HL-60 (cell line): Measurements from ENCODE around the gene HIGD2A.

Experiments
- DNase-seq, 2 experiments: peaks; one replicate each; pipeline ENCODE4 v3.0.0-alpha.2; 2010 to 2020; ENCODE audit warnings: low read depth in 1 of 2, low spot score in 1 of 2
- H3K27ac ChIP-seq: fragments of 250-450 bp; sonication (Bioruptor Pico); replicated peaks from 2 replicates; pipeline ENCODE4 v1.5.1; 2020; ENCODE audit warnings: mild to moderate bottlenecking, moderate library complexity
- H3K27me3 ChIP-seq: fragments of 250-450 bp; sonication (Bioruptor Pico); 2 replicates; pipeline ENCODE4 v1.5.1; 2021; ENCODE audit warnings: mild to moderate bottlenecking, moderate library complexity; ENCODE audit not compliant: insufficient read depth, poor library complexity, severe bottlenecking
- H3K4me3 ChIP-seq: replicated peaks from 2 replicates; pipeline ENCODE4 v1.5.1; 2011; ENCODE audit warnings: mild to moderate bottlenecking, control low read depth, low read length; ENCODE audit not compliant: insufficient read depth
- CTCF ChIP-seq: IDR thresholded peaks from one replicate; pipeline ENCODE4 v1.5.1; 2011; ENCODE audit warnings: low read length, control low read depth, inconsistent platforms; ENCODE audit not compliant: insufficient read depth
- GABPA ChIP-seq: IDR thresholded peaks from 2 replicates; pipeline ENCODE4 v1.6.1; 2012; ENCODE audit warnings: low read depth
- POLR2AphosphoS5 ChIP-seq: IDR thresholded peaks from 2 replicates; pipeline ENCODE4 v1.6.1; 2012; ENCODE audit warnings: low read depth
- REST ChIP-seq: IDR thresholded peaks from 2 replicates; pipeline ENCODE4 v1.6.1; 2012; ENCODE audit warnings: low read depth; ENCODE audit not compliant: insufficient replicate concordance
- SPI1 ChIP-seq: IDR thresholded peaks from 2 replicates; pipeline ENCODE4 v1.6.1; 2012; ENCODE audit warnings: low read depth, mild to moderate bottlenecking, borderline replicate concordance

The HIGD2A gene

DNA sequence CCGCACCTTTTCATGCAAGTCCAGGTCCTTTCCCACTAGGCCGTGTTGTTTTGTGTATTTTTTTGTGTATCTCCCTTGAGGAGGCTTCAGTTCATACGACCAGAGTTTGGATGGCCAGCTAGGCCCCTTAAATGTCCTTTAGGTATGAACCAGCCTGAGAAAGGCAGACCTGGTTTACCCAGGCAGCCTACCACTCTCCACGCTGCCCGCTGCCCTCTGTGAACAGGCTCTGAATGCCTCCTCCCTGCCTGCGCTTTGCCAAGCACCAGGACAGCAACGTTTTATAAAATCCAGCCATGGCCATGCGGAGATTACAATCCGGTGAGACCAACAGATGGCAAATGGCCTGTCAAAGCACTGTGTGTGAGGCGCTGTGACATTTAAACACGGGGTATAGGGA is 28.4 kb downstream of the HIGD2A start:
- Histone ChIP-seq H3K27ac (no peak overlapping the region), H3K27me3 (no peaks in the 10 kb centered on the region), H3K4me3 (peak overlapping the region; percentile 16; the same call in 1 of the 2 replicates)
- TF ChIP-seq CTCF: no peak
- no peak for TF ChIP-seq GABPA
- DNase-seq: no peak

DNA sequence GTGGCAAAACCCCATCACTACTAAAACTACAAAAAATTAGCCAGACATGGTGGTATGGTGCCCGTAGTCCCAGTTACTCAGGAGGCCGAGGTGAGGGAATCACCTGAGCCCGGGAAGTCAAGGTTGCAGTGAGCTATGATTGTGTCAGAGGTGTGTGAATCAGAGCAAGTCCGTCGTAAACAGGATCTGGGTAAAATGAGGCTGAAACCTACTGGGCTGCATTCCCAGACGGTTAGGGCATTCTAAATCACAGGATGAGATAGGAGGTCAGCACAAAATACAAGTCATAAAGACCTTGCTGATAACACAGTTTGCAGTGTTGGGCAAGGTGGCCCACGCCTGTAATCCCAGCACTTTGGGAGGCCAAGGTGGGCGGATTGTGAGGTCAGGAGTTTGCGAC is 29.7 kb downstream of the HIGD2A start:
- DNase-seq: no peak
- Histone ChIP-seq H3K4me3 (no peak overlapping the region), H3K27ac (no peak overlapping the region), H3K27me3 (no peaks in the 10 kb centered on the region)
- no peak for TF ChIP-seq CTCF

- H3K4me3 ChIP-seq: no peak overlapping the region
- H3K27ac ChIP-seq: no peak overlapping the region
- DNase-seq: no peak
- TF ChIP-seq CTCF (no peak), SPI1 (no peak), REST (no peak), GABPA (no peak), POLR2AphosphoS5 (no peak)
- no peaks in the 10 kb centered on the region for H3K27me3 ChIP-seq
Observed at GRCh38 chr5:176420086-176420485, 31.5 kb downstream of the HIGD2A start.

DNA sequence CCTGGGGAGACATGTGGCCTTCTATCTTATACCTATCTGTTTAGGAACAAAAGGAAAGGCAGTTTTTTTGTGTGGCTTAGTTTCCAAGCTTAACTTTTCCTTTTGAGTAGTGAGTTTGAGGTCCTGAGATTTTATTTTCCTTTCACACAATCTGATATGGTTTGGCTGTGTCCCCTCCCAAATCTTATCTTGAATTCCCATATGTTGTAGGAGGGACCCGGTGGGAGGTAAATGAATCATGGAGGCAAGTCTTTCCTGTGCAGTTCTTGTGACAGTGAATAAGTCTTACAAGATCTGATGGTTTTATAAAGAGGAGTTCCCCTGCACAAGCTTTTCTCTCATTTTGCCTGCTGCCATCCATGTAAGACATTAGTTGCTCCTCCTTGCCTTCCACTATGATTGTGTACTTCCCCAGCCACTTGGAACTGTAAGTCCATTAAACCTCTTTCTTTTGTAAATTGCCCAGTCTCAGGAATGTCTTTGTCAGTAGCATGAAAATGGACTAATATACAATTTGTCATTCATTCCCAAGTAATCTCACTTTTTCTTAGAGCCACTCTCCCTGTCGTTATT is 32.5 kb downstream of the HIGD2A start:
- Histone ChIP-seq H3K27me3 (no peaks in the 10 kb centered on the region), H3K27ac (no peak overlapping the region), H3K4me3 (no peak overlapping the region)
- TF ChIP-seq POLR2AphosphoS5 (no peak), CTCF (no peak), GABPA (no peak), REST (no peak), SPI1 (no peak)
- DNase-seq: no peak
